Coronary artery (tissue), 2 donors: ENCODE measurements around the gene RPL27A.
"Not testable (repeated sequence)": the region's sequence is repeated elsewhere in the genome, so short reads cannot be mapped to it uniquely, and the experiment has no call there.

ENCODE experiments used
- DNase-seq: peaks from one replicate; pipeline ENCODE4 v3.0.0-alpha.2; 2017; ENCODE audit warnings: low spot score
- H3K27ac ChIP-seq, 2 donors: fragments of 200-600 bp; sonication (generic); one replicate each; pipeline ENCODE4 v1.5.1; 2016 to 2019
- H3K4me3 ChIP-seq: fragments of 200-600 bp; sonication (generic); 2 replicates; pipeline ENCODE4 v1.5.1; 2016; ENCODE audit warnings: mild to moderate bottlenecking, moderate library complexity
- TF ChIP-seq, protein P1 (sequence below): fragments of 200-600 bp; sonication (generic); IDR thresholded peaks from one replicate; pipeline ENCODE4 v1.5.1; 2019; ENCODE audit warnings: antibody characterized with exemption

The RPL27A gene

DNA sequence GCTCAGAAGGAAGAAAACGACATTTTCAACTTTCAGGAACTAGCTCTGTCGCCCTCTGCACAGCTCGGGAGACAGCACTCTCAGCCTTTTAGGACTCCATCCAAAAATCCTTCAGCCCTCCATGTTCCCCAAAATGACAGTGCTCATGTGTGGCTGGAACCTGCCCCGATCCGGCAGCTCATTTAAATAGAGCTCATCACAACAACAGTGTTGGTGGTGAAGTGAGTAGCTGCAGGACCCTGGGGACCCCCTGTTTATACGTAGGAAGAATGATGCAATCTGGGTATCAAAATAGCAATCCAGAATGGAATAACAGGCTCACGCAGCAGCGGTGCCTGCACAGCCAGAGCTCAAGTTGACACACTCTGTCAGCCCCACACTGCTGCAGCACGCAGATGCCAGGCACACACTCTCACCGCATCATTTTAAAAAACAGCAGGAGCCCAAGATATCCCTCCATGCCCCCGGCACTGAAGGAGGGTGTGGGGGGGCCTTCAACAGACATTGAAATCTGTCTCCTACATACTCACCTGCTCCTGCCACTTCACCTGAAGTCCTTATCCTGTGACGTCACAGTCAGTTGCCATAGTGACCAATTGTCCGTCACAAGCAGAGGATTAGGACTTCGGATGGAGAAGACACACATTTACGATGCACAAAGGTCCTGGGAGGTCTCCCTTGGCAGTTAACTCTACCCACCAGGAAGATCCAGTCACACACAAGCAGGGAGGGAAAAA is 24.1 kb upstream of the RPL27A start:
- DNase-seq: no peak
- H3K4me3 ChIP-seq: peak overlapping the region; percentile 30
- TF ChIP-seq, protein P1, sequence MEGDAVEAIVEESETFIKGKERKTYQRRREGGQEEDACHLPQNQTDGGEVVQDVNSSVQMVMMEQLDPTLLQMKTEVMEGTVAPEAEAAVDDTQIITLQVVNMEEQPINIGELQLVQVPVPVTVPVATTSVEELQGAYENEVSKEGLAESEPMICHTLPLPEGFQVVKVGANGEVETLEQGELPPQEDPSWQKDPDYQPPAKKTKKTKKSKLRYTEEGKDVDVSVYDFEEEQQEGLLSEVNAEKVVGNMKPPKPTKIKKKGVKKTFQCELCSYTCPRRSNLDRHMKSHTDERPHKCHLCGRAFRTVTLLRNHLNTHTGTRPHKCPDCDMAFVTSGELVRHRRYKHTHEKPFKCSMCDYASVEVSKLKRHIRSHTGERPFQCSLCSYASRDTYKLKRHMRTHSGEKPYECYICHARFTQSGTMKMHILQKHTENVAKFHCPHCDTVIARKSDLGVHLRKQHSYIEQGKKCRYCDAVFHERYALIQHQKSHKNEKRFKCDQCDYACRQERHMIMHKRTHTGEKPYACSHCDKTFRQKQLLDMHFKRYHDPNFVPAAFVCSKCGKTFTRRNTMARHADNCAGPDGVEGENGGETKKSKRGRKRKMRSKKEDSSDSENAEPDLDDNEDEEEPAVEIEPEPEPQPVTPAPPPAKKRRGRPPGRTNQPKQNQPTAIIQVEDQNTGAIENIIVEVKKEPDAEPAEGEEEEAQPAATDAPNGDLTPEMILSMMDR: no peak
- no peak overlapping the region for H3K27ac ChIP-seq

DNA sequence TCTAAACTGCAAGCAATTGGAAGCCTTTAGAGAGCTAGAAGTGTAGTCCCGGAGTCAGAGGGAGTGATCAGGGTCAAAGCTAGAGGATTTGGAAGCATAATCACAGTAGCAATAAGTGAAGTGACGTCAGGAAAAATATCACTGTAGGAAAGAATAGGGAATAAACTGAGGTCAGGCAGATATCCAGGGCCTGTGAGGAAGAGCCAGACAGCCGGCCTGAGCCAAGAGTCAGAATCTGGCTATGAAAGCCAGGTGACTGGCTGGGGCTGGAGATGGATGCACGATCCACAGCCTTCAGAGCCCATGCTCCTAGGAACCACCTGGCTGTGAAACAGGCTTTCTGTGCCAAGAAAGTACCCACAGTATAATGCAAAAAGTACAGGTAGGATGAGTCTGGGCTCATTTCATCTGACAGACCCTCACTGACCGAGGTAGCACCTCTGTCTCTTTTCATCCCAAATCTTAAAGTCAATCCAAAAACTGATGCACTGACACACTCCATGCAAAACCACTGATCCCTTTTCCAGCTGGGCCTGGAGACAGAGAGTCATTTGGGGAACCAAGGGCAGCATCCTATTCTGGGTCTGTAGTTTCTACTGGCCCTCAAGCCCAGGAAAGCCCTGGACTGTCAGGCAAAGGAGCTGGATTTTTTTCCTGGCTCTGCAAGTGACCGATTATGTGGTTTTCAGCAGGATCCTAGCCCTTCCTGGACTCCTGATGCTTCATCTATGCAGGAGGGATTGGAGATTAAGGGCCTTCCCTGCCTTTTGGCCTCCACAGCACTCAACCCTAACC is 21.4 kb upstream of the RPL27A start:
- TF ChIP-seq, protein P1: no peak
- Histone ChIP-seq H3K4me3 (no peak overlapping the region), H3K27ac (no peak overlapping the region)
- DNase-seq: no peak

DNA sequence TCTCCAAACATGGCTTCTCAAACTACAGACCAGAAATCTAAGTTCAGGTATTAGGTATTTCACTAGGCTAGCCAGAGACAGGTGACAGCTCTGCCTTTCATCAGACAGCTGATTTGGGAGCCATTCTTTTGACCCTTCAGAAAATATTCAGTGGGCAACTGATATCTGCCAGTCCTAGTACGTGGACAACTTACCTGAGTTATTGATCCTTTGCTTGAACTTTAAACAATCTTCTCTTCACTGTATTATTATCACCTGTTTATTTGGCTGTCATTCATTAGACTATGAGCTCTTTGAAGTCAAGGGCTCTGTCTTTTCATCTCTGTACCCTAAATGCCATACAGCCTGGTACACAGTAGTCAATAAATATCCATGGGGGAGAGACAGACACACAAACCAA is 17.4 kb upstream of the RPL27A start:
- H3K27ac ChIP-seq: no peak overlapping the region
- DNase-seq: no peak
- TF ChIP-seq, protein P1: no peak
- no peak overlapping the region for H3K4me3 ChIP-seq

DNA sequence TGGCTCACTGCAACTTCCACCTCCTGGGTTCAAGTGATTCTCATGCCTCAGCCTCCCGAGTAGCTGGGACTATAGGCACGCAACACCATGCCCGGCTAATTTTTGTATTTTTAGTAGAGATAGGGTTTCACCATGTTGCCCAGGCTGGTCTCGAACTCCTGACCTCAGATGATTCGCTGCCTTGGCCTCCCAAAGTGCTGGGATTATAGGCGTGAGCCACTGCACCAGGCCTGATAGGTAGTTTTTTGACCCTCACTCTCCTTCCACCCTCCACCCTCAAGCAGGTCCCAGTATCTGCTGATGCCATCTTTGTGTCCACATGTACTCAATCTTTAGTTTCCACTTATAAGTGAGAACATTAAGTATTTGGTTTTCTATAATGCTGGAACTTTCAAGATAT is 12.5 kb upstream of the RPL27A start:
- DNase-seq, H3K4me3 ChIP-seq, H3K27ac ChIP-seq: not testable (repeated sequence)

DNA sequence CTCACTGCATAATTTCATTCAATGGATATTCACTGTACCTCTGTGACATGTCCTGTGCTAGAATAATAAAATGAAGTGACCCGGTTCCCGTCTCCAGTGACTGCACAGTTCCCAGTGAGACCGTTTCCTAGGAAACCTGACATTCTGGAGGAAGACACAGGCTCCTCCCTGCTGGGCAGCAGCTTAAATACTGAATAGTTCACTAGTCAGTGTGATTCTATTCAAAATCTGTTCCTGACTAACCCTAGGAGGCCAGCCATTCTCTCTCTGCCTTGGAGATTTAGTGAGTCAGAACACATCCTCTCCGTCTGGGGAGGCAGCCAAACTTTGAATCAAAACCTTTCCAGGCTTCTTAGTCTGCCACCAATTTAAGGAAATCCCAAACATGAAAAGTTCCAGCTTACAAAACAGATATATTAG is 11.4 kb upstream of the RPL27A start:
- H3K27ac ChIP-seq: peak overlapping the region; percentile 43 to 83
- DNase-seq: no peak
- TF ChIP-seq, protein P1: no peak
- H3K4me3 ChIP-seq: no peak overlapping the region

DNA sequence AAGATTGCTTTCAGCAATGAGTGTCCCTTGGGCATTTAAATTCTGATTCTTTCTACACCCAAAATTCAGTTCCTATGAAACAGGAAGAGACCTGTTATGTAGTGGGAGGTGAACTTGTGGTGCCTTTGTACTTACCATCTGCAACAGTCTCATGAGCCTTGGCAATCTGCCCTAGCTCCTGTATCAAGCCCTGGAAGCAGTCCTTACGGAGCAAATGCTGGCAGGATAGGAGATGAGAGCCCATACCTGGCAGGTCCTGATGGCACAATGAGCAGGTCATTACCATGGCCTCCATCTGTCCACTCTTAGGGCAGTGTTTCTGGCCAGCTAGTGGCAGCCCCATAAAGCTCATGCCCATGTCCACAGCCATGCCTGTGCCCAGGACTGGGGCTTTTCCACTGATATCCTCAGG is 10.9 kb upstream of the RPL27A start:
- TF ChIP-seq, protein P1: no peak
- H3K4me3 ChIP-seq: no peak overlapping the region
- peak overlapping the region; percentile 43 to 83 for H3K27ac ChIP-seq
- no peak for DNase-seq

DNA sequence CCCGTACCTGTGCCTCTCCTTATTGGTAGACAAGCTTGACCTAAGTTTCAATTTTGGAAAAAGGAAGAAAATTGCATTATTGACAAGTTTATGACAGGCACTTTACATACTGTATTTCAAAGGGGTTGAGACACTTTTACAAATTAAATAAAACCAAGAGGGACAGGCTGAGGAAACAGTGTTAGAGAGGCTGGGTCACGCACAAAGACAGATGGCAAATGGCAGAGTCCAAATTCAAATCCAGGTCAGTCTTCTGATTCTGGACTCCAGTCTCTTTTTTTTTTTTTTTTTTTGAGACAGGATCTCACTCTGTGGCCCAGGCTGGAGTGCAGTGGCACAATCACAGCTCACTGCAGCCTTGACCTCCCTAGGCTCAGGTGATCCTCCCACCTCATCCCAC is 10.2 kb upstream of the RPL27A start:
- TF ChIP-seq, protein P1: no peak
- no peak for DNase-seq
- H3K4me3 ChIP-seq: no peak overlapping the region
- peak overlapping the region in 1 of 2 donors; percentile 83 for H3K27ac ChIP-seq
